Measurements from ENCODE around the gene ABRACL.

The ABRACL gene

GRCh38 chr6:139058029-139058428, 29.5 kb downstream of the ABRACL start:
- no peak for DNase-seq

GRCh38 chr6:139060332-139060731, 31.8 kb downstream of the ABRACL start:
- DNase-seq = no peak

- no peak for DNase-seq
These were observed 34.5 kb downstream of the ABRACL start for GRCh38 chr6:139062932-139063646.

- DNase-seq = no peak
These were observed 36.6 kb downstream of the ABRACL start for GRCh38 chr6:139064981-139065665.

DNA sequence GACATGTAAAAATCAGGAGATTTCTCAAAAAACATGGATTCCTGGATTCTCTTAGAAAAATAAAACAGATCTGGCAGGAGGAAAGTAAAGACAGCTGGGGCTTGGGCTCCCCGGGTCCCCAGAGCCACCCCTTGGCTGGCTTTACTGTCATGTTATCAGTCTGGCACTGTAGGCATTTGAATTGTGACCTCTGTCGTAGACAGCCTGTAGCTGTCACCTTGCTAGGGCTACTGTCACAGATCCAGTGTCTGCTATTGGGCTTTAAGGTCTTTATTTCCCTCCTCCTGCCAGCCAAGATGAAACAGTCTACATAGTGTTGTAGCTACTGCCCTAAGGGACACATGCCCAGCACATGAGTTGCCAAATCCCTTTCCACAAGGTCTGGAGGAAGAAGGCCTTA, 37.5 kb downstream of the ABRACL start:
- no peak for DNase-seq

GRCh38 chr6:139068846-139069245, 40.3 kb downstream of the ABRACL start:
- no peak for DNase-seq

GRCh38 chr6:139073118-139073517, 44.6 kb downstream of the ABRACL start:
- DNase-seq = no peak

DNA sequence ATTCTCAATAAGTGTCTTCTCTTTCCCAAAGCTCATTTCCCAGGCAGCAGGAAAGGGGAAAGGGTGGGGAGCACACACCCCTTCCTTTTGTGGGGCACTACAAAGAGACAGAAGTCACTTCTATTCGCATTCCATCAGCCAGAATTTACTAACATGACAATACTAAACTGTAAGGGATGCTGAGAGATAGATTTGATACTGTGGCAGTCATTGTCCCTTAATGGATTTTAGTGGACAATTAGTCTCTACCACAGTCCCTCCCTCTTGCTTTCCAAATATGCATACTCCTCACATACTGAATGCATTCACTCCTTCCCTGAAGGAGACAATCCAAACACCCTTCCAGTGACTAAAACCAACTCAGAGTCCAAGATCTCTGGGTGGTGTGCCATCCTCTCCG, 50.5 kb downstream of the ABRACL start:
- DNase-seq = no peak

- DNase-seq = no peak
These were observed 51.8 kb downstream of the ABRACL start for GRCh38 chr6:139080255-139080920.

GRCh38 chr6:139081471-139081870, 52.9 kb downstream of the ABRACL start:
- no peak for DNase-seq

DNA sequence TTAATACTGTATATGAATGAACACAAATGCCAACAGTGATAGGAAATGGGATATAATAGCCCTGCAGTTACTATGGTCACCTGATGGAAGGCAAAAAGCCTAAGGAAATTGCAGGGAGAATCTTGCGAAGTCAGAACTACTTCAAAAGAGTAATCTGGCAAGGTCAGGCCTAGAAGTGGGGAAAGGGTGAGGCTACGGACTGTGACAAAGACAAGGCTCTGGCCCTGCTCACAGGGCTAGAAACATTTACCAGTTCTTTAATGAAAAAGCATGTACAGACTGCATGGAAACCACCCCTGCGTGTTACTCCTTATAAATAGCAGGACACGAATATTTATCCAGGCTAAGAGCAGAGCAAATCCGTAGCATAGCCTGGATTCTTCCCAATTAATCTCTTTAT, 53.8 kb downstream of the ABRACL start:
- DNase-seq = no peak

- DNase-seq = no peak
These were observed 63.3 kb downstream of the ABRACL start for GRCh38 chr6:139091826-139092225.
